PFSK-1 (cell line): Measurements from ENCODE around the gene TMEM175.

Experiments used
- POLR2AphosphoS5 ChIP-seq: IDR thresholded peaks from 2 replicates; pipeline ENCODE4 v1.6.1; 2012; ENCODE audit warnings: low read depth, mild to moderate bottlenecking, control low read depth, low read length, moderate library complexity
- SIN3A ChIP-seq: IDR thresholded peaks from 2 replicates; pipeline ENCODE4 v1.6.1; 2012; ENCODE audit warnings: mild to moderate bottlenecking, low read length, moderate library complexity, borderline replicate concordance; ENCODE audit not compliant: insufficient read depth
- TF ChIP-seq, protein P1 (sequence below), 2 experiments: IDR thresholded peaks; 2 replicates each; pipeline versions ENCODE4 v1.6.1 to v1.8.0; 2011 to 2012; ENCODE audit warnings: low read depth in 2 of 2, low read length in 2 of 2, control low read depth in 1 of 2, inconsistent platforms in 1 of 2, mild to moderate bottlenecking in 1 of 2, moderate library complexity in 1 of 2; ENCODE audit not compliant: insufficient read depth in 1 of 2

DNA sequence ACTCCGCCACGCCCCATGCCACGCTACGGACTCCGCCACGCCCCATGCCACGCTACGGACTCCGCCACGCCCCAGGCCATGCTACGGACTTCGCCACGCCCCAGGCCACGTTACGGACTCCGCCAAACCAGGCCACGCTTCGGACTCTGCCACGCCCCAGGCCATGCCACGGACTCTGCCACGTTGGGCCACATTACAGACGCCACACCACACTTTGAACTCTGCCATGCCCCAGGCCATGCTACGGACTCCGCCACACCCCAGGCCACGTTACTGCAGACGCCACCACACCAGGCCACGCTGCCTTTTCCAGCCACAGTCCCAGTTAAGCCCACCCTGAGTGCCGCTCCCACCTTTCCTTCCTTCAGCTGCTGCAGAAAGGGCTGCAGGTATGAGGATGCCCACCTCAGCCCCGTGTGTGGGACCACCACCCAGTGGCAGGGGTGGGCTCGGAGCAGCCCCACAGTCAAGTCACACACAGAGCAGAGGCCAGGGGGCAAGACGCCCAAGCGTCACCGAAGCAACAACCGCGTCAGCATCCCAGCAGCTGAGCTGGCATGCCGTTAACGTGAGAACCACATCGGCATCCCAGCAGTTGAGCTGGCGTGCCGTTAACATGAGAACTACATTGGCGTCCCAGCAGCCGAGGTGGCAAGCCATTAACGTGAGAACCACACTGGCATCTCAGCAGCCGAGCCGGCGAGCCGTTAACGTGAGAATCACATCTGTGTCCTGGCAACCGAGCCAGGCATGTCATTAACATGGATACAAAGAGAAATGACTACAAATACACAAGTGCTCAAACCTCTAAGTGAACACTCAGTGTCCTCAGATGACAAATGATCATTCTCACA, 26.5 kb upstream of the TMEM175 start:
- TF ChIP-seq SIN3A: no peak
- no peak for TF ChIP-seq POLR2AphosphoS5
- TF ChIP-seq, protein P1, sequence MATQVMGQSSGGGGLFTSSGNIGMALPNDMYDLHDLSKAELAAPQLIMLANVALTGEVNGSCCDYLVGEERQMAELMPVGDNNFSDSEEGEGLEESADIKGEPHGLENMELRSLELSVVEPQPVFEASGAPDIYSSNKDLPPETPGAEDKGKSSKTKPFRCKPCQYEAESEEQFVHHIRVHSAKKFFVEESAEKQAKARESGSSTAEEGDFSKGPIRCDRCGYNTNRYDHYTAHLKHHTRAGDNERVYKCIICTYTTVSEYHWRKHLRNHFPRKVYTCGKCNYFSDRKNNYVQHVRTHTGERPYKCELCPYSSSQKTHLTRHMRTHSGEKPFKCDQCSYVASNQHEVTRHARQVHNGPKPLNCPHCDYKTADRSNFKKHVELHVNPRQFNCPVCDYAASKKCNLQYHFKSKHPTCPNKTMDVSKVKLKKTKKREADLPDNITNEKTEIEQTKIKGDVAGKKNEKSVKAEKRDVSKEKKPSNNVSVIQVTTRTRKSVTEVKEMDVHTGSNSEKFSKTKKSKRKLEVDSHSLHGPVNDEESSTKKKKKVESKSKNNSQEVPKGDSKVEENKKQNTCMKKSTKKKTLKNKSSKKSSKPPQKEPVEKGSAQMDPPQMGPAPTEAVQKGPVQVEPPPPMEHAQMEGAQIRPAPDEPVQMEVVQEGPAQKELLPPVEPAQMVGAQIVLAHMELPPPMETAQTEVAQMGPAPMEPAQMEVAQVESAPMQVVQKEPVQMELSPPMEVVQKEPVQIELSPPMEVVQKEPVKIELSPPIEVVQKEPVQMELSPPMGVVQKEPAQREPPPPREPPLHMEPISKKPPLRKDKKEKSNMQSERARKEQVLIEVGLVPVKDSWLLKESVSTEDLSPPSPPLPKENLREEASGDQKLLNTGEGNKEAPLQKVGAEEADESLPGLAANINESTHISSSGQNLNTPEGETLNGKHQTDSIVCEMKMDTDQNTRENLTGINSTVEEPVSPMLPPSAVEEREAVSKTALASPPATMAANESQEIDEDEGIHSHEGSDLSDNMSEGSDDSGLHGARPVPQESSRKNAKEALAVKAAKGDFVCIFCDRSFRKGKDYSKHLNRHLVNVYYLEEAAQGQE (IDR thresholded peaks at IDR 0.05; ENCODE audit: insufficient read depth in 1 of 2, low read depth in 2 of 2, low read length in 2 of 2): no peak
